ENCODE measurements around the gene DCAF11. TPM values are rescaled to one million over a fixed set of nuclear protein-coding genes. Genes with fewer than 3 reads are reported as not detected.

Gene DCAF11
- total RNA-seq, 1 donor from 2014 or later, result 52.8 TPM

- no peak for DNase-seq (ENCODE audit: extremely low spot score, unreplicated experiment)
- no peaks in the 10 kb centered on the region for H3K4me1 Mint-ChIP-seq (ENCODE audit: unreplicated experiment)
- H3K36me3 Mint-ChIP-seq (ENCODE audit: unreplicated experiment), result no peaks in the 10 kb centered on the region
- no peak overlapping the region for H3K4me3 Mint-ChIP-seq (ENCODE audit: unreplicated experiment)
- TF ChIP-seq, protein P1, sequence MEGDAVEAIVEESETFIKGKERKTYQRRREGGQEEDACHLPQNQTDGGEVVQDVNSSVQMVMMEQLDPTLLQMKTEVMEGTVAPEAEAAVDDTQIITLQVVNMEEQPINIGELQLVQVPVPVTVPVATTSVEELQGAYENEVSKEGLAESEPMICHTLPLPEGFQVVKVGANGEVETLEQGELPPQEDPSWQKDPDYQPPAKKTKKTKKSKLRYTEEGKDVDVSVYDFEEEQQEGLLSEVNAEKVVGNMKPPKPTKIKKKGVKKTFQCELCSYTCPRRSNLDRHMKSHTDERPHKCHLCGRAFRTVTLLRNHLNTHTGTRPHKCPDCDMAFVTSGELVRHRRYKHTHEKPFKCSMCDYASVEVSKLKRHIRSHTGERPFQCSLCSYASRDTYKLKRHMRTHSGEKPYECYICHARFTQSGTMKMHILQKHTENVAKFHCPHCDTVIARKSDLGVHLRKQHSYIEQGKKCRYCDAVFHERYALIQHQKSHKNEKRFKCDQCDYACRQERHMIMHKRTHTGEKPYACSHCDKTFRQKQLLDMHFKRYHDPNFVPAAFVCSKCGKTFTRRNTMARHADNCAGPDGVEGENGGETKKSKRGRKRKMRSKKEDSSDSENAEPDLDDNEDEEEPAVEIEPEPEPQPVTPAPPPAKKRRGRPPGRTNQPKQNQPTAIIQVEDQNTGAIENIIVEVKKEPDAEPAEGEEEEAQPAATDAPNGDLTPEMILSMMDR (IDR thresholded peaks at IDR 0.05), result no peak
- peaks cover 16% of the 10 kb centered on the region for H3K27me3 Mint-ChIP-seq (ENCODE audit: unreplicated experiment)
- no peaks in the 10 kb centered on the region for H3K9me3 Mint-ChIP-seq (ENCODE audit: unreplicated experiment)
- no peak overlapping the region for H3K27ac Mint-ChIP-seq (ENCODE audit: unreplicated experiment)
Observed at GRCh38 chr14:24067133-24068082, 47.2 kb upstream of the DCAF11 start.

GRCh38 chr14:24068711-24069410, 45.7 kb upstream of the DCAF11 start:
- Mint-ChIP-seq H3K4me3 (ENCODE audit: unreplicated experiment) (no peak overlapping the region), H3K27ac (ENCODE audit: unreplicated experiment) (no peak overlapping the region), H3K9me3 (ENCODE audit: unreplicated experiment) (no peaks in the 10 kb centered on the region), H3K36me3 (ENCODE audit: unreplicated experiment) (no peaks in the 10 kb centered on the region), H3K4me1 (ENCODE audit: unreplicated experiment) (no peaks in the 10 kb centered on the region), H3K27me3 (ENCODE audit: unreplicated experiment) (peaks cover 16% of the 10 kb centered on the region)
- DNase-seq (ENCODE audit: extremely low spot score, unreplicated experiment), result no peak
- TF ChIP-seq, protein P1 (IDR thresholded peaks at IDR 0.05), result no peak

- no peaks in the 10 kb centered on the region for H3K9me3 Mint-ChIP-seq (ENCODE audit: unreplicated experiment)
- H3K27me3 Mint-ChIP-seq (ENCODE audit: unreplicated experiment), result peaks cover 16% of the 10 kb centered on the region
- H3K36me3 Mint-ChIP-seq (ENCODE audit: unreplicated experiment), result no peaks in the 10 kb centered on the region
- H3K4me1 Mint-ChIP-seq (ENCODE audit: unreplicated experiment), result no peaks in the 10 kb centered on the region
- H3K4me3 Mint-ChIP-seq (ENCODE audit: unreplicated experiment), result no peak overlapping the region
- no peak overlapping the region for H3K27ac Mint-ChIP-seq (ENCODE audit: unreplicated experiment)
- TF ChIP-seq, protein P1 (IDR thresholded peaks at IDR 0.05), result no peak
- DNase-seq (ENCODE audit: extremely low spot score, unreplicated experiment), result no peak
Observed at GRCh38 chr14:24069411-24069735, 45.2 kb upstream of the DCAF11 start.

DNA sequence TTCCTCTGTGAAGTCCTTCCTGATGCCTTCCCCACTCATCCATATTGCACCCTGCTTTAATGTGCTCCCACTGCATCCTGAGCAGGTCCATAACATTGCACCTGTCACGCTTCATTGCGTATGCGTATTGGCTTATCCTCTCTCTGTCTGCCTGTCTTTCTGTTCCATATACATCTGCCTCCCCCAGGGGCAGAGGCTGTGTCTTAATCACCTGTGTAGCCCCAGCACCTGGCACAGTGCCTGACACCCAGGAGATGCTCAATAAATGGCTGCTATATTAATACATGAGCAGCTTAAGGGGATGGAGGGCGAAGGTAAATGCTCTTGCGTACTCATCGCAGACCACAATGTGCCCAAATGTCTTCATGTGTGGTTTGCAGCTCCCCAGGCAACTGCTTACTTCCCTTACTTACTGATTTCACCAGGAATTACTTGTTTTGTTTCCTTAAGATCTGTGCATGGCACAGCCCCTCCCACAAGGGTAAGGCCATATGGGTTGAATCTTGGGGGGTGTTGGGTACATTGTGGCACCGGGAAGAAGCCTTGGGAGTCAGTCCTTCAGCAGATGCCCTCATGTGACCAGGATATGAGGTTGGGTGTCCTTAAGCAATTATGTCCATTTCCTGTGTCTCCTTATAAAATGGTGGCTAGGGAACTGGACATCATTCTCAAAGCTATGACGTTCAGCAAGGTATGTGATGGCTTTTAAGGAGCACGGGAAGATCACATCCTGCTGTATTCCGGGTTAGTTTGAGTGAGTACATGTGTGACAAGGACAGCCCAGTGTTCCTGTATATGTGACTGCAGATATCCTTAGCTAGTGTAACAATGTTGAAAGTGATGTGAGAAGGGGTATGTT, 44.1 kb upstream of the DCAF11 start:
- DNase-seq (ENCODE audit: extremely low spot score, unreplicated experiment), result no peak
- peaks cover 20% of the 10 kb centered on the region for H3K27me3 Mint-ChIP-seq (ENCODE audit: unreplicated experiment)
- TF ChIP-seq, protein P1 (IDR thresholded peaks at IDR 0.05), result no peak
- no peaks in the 10 kb centered on the region for H3K4me1 Mint-ChIP-seq (ENCODE audit: unreplicated experiment)
- H3K4me3 Mint-ChIP-seq (ENCODE audit: unreplicated experiment), result no peak overlapping the region
- H3K36me3 Mint-ChIP-seq (ENCODE audit: unreplicated experiment), result no peaks in the 10 kb centered on the region
- no peak overlapping the region for H3K27ac Mint-ChIP-seq (ENCODE audit: unreplicated experiment)
- no peaks in the 10 kb centered on the region for H3K9me3 Mint-ChIP-seq (ENCODE audit: unreplicated experiment)

Measured in osteocyte (in vitro differentiated cells).